ENCODE measurements around the gene NPEPL1.

NPEPL1 gene

DNA sequence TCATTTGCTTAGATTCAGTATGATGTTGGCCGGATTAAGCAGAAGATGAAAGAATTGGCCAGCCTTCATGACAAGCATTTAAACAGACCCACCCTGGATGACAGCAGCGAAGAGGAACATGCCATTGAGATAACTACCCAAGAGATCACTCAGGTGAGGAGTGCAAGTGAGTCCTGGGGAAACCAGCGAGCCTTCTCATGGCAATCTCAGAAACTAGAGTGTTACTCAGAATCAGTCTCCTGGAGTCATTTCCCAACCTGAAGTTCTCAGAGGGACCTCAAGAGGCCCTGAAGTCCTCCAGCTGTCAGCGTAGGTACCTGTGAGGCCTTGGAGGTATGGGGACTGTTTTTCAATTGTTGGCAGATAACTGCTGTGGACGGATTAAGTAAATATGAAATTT lies 24.6 kb upstream of the NPEPL1 start:
- H3K36me3 Mint-ChIP-seq, result peaks cover 11% of the 10 kb centered on the region
- H3K4me1 Mint-ChIP-seq (ENCODE audit: low read depth), result peaks cover 32% of the 10 kb centered on the region
- H3K27ac Mint-ChIP-seq, result no peak overlapping the region
- H3K4me3 Mint-ChIP-seq, result no peak overlapping the region
- H3K9me3 Mint-ChIP-seq (ENCODE audit: low read depth), result no peaks in the 10 kb centered on the region
- no peaks in the 10 kb centered on the region for H3K27me3 Mint-ChIP-seq

GRCh38 chr20:58668901-58669286 lies 23.7 kb upstream of the NPEPL1 start:
- Mint-ChIP-seq H3K27ac (no peak overlapping the region), H3K4me1 (ENCODE audit: low read depth) (peaks cover 25% of the 10 kb centered on the region), H3K27me3 (no peaks in the 10 kb centered on the region), H3K4me3 (no peak overlapping the region), H3K36me3 (peaks cover 7% of the 10 kb centered on the region), H3K9me3 (ENCODE audit: low read depth) (no peaks in the 10 kb centered on the region)

GRCh38 chr20:58669287-58670006 lies 23.2 kb upstream of the NPEPL1 start:
- Mint-ChIP-seq H3K4me3 (no peak overlapping the region), H3K4me1 (ENCODE audit: low read depth) (peaks cover 20% of the 10 kb centered on the region), H3K36me3 (peaks cover 7% of the 10 kb centered on the region), H3K27me3 (no peaks in the 10 kb centered on the region), H3K27ac (no peak overlapping the region), H3K9me3 (ENCODE audit: low read depth) (no peaks in the 10 kb centered on the region)

DNA sequence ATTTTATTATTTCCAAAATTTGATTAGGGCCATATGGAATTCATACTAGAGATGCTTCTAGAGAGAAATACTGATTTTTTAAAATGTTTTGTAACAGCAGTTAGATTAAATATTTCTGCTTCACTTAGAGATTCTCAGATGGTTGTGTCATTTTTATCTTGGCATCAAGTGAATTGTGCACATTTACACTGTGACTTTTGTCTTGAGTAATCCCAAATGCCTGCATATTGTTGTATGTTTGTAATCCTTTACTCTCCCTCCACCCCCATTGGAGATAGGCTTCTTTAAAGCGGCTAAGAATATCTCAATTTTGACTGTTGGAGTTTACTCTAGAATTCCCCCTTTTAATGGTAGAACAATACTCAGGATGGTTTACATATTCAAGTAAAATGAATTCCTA lies 22.5 kb upstream of the NPEPL1 start:
- Mint-ChIP-seq H3K27me3 (no peaks in the 10 kb centered on the region), H3K9me3 (ENCODE audit: low read depth) (no peaks in the 10 kb centered on the region), H3K4me1 (ENCODE audit: low read depth) (peaks cover 14% of the 10 kb centered on the region), H3K27ac (peak overlapping the region; percentile 28), H3K4me3 (no peak overlapping the region), H3K36me3 (peaks cover 7% of the 10 kb centered on the region)

DNA sequence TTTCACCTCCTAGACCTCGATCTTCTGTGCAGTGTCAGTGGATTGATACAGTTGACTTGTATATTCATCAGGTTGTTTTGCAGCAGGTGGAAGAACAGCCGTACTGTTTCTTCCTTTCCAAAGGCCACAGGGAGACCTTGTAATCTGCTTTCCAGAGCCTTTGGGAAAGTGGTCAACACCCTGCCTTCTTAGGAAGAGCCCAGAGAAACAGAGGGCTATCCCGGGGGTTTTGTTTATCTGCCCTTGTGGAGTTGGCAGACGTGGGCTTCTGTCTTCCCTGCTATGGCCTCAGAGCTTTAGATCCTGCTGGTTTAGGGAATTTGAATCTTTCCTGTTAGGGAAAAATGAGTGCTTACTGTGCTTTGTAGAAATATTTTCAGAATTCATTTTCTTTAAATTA lies 21.9 kb upstream of the NPEPL1 start:
- Mint-ChIP-seq H3K27me3 (no peaks in the 10 kb centered on the region), H3K27ac (no peak overlapping the region), H3K36me3 (peaks cover 7% of the 10 kb centered on the region), H3K4me1 (ENCODE audit: low read depth) (peaks cover 12% of the 10 kb centered on the region), H3K4me3 (no peak overlapping the region), H3K9me3 (ENCODE audit: low read depth) (no peaks in the 10 kb centered on the region)

DNA sequence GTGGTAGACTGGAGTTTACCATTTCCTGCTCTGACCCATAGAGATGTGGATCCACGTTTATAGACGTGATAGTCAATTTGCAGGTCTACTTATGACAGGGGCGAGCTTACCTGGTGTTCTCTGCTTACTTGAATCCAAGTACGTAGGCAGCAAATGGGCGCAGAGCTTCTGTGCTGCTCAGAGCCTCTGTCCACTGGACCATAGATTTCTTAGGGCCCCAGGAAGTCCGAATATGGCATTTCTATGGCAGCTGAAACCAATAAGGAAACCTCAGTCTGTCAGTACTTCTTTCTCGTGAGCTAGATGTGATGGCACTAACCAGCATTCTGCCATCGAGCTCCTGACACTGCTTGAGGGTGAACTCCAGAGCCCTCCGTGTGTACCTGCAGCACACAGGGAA lies 19.5 kb upstream of the NPEPL1 start:
- no peak overlapping the region for H3K4me3 Mint-ChIP-seq
- H3K36me3 Mint-ChIP-seq, result peaks cover 4% of the 10 kb centered on the region
- no peak overlapping the region for H3K27ac Mint-ChIP-seq
- no peaks in the 10 kb centered on the region for H3K9me3 Mint-ChIP-seq (ENCODE audit: low read depth)
- H3K4me1 Mint-ChIP-seq (ENCODE audit: low read depth), result peaks cover 4% of the 10 kb centered on the region
- no peaks in the 10 kb centered on the region for H3K27me3 Mint-ChIP-seq

- no peaks in the 10 kb centered on the region for H3K9me3 Mint-ChIP-seq (ENCODE audit: low read depth)
- no peak overlapping the region for H3K4me3 Mint-ChIP-seq
- no peaks in the 10 kb centered on the region for H3K27me3 Mint-ChIP-seq
- peaks cover 8% of the 10 kb centered on the region for H3K36me3 Mint-ChIP-seq
- H3K4me1 Mint-ChIP-seq (ENCODE audit: low read depth), result peaks cover 4% of the 10 kb centered on the region
- H3K27ac Mint-ChIP-seq, result no peak overlapping the region
These were observed 17.4 kb upstream of the NPEPL1 start for GRCh38 chr20:58675146-58675584.

- no peak overlapping the region for H3K27ac Mint-ChIP-seq
- no peaks in the 10 kb centered on the region for H3K4me1 Mint-ChIP-seq (ENCODE audit: low read depth)
These were observed 17.0 kb upstream of the NPEPL1 start for GRCh38 chr20:58675641-58676040.

GRCh38 chr20:58676161-58676560 lies 16.4 kb upstream of the NPEPL1 start:
- Mint-ChIP-seq H3K36me3 (peaks cover 8% of the 10 kb centered on the region), H3K4me1 (ENCODE audit: low read depth) (no peaks in the 10 kb centered on the region), H3K4me3 (no peak overlapping the region), H3K9me3 (ENCODE audit: low read depth) (no peaks in the 10 kb centered on the region), H3K27me3 (no peaks in the 10 kb centered on the region), H3K27ac (no peak overlapping the region)

More at GRCh38 chr20:58675641-58676040, 17.0 kb upstream of the NPEPL1 start:
- Mint-ChIP-seq H3K9me3 (ENCODE audit: low read depth) (no peaks in the 10 kb centered on the region), H3K4me3 (no peak overlapping the region), H3K36me3 (peaks cover 8% of the 10 kb centered on the region), H3K27me3 (no peaks in the 10 kb centered on the region)

- no peak overlapping the region for H3K27ac Mint-ChIP-seq
- H3K27me3 Mint-ChIP-seq, result no peaks in the 10 kb centered on the region
- peaks cover 8% of the 10 kb centered on the region for H3K36me3 Mint-ChIP-seq
- no peaks in the 10 kb centered on the region for H3K9me3 Mint-ChIP-seq (ENCODE audit: low read depth)
- no peaks in the 10 kb centered on the region for H3K4me1 Mint-ChIP-seq (ENCODE audit: low read depth)
- H3K4me3 Mint-ChIP-seq, result no peak overlapping the region
These were observed 15.5 kb upstream of the NPEPL1 start for GRCh38 chr20:58677079-58677604.

- H3K4me3 Mint-ChIP-seq, result no peak overlapping the region
- H3K27ac Mint-ChIP-seq, result no peak overlapping the region
- no peaks in the 10 kb centered on the region for H3K27me3 Mint-ChIP-seq
- no peaks in the 10 kb centered on the region for H3K4me1 Mint-ChIP-seq (ENCODE audit: low read depth)
- no peaks in the 10 kb centered on the region for H3K9me3 Mint-ChIP-seq (ENCODE audit: low read depth)
- peaks cover 6% of the 10 kb centered on the region for H3K36me3 Mint-ChIP-seq
These were observed 14.8 kb upstream of the NPEPL1 start for GRCh38 chr20:58677808-58678207.

DNA sequence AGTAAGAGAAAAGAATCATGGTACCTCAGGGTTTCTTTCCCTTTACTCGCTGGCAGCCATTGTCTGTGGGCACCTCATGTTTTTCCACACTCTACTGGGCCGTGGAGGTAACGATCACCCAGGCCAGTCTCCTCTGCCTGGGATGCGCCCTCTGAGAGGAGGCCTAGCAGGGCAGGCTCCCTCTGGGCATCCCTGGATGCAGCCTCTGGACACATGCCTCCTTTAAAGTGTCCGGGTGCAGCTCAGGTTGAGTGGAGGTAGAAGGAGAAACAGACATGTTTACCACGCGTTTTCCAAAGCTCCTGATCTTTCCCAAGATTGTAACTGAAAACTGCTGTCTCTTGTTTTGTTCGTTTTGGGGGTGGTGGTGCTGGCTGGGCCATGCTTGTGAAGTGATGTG lies 13.8 kb upstream of the NPEPL1 start:
- H3K36me3 Mint-ChIP-seq, result peaks cover 4% of the 10 kb centered on the region
- no peaks in the 10 kb centered on the region for H3K9me3 Mint-ChIP-seq (ENCODE audit: low read depth)
- no peak overlapping the region for H3K4me3 Mint-ChIP-seq
- no peaks in the 10 kb centered on the region for H3K27me3 Mint-ChIP-seq
- peak overlapping the region; percentile 34 for H3K27ac Mint-ChIP-seq
- H3K4me1 Mint-ChIP-seq (ENCODE audit: low read depth), result no peaks in the 10 kb centered on the region

DNA sequence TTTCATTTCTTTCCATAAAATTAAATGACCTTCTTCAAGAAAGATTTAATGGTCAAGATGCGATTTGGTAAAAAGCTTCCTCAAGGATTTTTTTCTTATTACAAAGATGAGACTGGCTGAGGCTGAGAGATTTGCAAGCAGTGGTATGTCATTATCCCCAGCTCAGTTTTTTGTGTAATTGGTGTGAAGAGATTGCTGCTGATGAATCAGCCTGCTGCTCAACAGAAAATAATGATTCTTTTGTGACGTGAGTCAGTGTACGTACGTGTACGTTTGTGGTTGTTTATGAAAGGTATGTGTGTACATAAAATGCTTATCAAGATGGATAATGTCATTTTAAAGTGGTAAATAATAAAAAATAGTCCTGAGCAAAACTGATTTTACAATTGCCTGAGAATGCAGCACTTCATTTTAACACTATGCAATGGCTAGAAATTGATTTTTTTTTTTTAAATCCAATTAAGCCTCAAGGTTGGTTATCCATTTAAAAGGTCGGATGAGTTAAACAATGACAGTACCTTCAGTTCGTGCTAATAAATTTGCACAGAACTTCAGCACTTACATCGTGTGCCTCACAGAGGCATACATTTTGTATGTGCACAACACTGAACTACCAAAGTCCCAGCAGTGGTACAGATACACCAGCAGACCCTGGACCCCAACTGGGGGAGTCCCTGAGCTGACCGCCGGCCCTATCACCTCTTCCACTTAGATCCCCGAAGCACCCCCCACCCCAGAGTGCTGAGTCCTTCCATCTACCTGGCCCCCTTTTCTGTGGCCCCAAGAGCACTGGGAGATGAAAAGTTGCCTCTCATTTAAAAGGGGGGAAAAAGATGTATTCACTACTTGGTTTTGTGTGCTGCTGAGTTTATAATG lies 9.7 kb upstream of the NPEPL1 start:
- H3K27me3 Mint-ChIP-seq, result no peaks in the 10 kb centered on the region
- H3K27ac Mint-ChIP-seq, result no peak overlapping the region
- no peaks in the 10 kb centered on the region for H3K9me3 Mint-ChIP-seq (ENCODE audit: low read depth)
- H3K36me3 Mint-ChIP-seq, result peaks cover 6% of the 10 kb centered on the region
- no peak overlapping the region for H3K4me3 Mint-ChIP-seq
- no peaks in the 10 kb centered on the region for H3K4me1 Mint-ChIP-seq (ENCODE audit: low read depth)

- Mint-ChIP-seq H3K9me3 (ENCODE audit: low read depth) (no peaks in the 10 kb centered on the region), H3K27ac (no peak overlapping the region), H3K4me1 (ENCODE audit: low read depth) (no peaks in the 10 kb centered on the region), H3K4me3 (no peak overlapping the region), H3K36me3 (peaks cover 9% of the 10 kb centered on the region), H3K27me3 (no peaks in the 10 kb centered on the region)
These were observed 8.3 kb upstream of the NPEPL1 start for GRCh38 chr20:58684291-58684690.

DNA sequence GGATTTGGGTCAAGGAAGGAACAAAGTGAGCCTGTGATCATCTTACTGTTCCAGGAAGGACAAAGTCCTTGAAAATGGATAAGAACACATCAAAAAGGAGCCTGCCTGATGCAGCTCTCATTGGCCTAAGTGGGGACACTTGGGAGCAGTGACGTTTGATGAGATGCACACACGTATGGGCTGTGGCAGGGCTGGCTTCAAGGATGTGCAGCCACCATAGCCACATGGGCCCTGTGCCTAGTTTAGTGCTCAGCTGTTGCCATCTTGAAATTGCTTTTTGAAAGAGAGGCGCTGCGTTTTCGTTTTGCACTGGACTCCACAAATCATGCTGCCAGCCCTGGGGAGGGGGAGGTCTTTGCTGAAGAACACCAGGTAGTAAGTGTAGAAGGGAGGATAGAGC lies 6.6 kb upstream of the NPEPL1 start:
- Mint-ChIP-seq H3K9me3 (ENCODE audit: low read depth) (no peaks in the 10 kb centered on the region), H3K27ac (no peak overlapping the region), H3K4me3 (no peak overlapping the region), H3K4me1 (ENCODE audit: low read depth) (peaks cover 2% of the 10 kb centered on the region), H3K36me3 (peaks cover 8% of the 10 kb centered on the region), H3K27me3 (no peaks in the 10 kb centered on the region)

Measured in activated naive CD8-positive, alpha-beta T cell (primary cell).